Islet precursor cell (in vitro differentiated cells): ENCODE data around the gene RBBP4.
"Not testable (repeated sequence)": the region's sequence is repeated elsewhere in the genome, so short reads cannot be mapped to it uniquely, and the experiment has no call there.

Experiments used
- DNase-seq: peaks from one replicate; pipeline ENCODE4 v3.0.0-alpha.2; 2018

Gene RBBP4

DNA sequence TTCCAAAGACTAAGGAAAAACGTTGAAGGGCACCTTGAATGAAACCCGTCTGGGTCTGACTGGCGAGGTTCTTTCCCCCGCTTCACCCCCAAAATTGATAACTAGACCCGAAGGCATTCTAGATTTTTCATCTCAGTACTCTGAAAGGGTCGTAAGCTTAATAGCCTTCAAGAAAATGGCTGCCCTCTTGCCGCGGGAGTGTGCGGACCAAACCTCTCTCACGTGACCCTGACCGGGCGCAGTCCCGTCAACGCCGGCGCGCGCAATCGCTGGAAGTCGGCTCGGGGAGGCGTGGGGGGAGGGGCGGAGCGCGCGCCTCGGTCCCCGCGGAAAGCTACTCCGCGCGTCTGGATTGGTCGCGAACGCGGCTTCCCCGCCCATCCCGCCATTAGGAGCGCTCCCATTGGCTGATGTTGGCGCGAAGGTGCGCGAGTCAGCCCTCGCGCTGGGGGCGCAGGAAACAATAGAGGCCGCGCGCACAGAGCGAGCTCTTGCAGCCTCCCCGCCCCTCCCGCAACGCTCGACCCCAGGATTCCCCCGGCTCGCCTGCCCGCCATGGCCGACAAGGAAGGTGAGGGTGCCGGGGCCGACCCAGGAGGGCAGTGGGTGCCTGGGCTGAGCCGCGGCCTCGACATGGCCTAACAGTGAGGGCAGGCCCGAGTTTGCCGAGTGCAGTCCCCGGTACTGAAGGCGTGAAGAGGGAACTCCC is at the start of gene RBBP4:
Gene RBBP4, plus strand, starts transcription at position 457 of the 709 bp plus-strand sequence. Its CDS starts 99 bp downstream, at position 556.
- peak; percentile 98 for DNase-seq

DNA sequence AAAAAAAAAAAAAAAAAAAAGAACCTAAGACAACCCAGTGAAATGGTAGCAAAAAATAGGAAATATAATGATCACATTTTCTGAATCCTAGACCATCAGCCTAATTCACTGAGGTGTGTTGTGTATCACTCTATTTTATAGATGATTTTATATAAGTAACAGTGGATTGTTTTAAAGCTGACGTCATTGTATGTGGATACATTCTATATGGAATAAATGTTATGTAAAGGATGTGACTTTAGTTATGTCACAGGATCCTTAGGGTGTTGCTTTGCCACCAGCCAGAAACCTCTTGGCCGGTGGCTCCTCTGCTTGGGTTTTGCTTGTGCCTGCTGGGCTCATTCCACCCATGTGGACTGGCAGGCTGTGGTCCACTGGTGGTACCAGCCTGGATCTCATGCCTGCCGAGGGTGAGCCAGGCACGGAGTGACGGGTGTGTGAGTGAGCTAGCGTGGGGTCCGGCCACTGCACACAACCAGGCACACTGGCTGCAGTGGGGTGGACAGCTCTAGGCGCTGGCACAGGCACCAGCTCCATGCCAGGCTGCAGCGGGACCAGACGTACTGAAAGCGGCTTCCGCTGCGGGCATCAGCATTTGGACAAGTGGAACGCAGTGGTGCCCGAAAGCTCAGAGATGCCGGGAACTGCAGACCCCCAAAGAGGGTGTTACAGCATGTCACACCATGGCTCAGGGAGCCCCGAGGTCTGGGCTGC is 45.1 kb upstream of the RBBP4 start:
- no peak for DNase-seq

DNA sequence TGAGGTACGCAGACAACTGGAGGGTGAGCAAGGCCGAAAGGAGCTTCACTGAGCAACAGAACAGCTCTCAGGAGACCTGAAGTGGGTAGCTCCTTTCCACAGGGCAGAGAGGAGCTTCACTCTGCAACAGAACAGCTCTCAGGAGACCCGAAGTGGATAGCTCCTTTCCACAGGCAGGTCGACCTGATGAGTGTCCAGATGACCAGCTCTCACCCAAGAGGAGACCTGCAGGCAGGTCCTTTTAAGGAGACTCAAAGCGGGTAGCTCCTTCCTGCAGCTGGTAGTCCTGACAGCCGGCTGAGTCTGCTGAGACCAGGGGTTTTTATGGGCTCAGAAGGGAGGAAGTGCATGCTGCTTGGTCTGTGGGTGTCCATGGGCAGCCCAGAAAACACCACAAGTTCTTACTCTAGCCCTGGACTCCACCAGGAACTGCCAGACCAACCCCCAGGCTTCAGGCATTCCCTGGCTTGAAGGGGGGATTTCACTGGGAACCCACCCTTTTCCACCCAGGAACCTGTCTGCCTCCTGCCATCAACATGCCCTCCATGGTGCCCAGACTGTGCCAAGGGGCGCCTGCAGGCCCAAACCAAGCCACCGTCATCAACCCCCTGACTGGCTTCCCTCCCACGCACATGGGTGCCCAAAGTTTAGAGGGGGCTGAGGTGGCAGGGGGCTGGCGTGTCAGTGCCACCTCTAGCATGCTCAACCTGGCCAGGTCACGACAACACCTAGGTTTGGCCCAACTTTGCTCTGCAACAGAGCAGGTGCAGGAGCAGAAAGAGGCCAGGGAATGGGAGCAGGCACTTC is 44.2 kb upstream of the RBBP4 start:
- peak; percentile 52 for DNase-seq

DNA sequence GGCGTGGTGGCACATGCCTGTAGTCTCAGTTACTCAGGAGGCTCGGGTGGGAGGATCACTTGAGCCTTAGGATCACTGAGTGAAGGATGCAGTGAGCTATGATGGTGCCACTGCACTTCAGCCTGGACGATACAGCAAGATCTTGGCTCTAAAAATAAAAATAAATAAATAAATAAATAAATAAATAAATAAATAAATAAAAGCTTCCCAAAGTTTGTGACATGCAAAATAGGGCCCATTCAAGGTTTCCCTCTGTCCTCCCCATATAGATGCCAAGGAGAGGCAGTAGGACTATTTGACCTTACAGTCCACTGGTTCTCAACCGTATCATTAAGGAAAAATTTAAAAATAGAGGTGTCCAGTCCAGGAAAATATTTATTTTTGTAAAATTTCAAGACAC is 41.8 kb upstream of the RBBP4 start:
- no peak for DNase-seq

DNA sequence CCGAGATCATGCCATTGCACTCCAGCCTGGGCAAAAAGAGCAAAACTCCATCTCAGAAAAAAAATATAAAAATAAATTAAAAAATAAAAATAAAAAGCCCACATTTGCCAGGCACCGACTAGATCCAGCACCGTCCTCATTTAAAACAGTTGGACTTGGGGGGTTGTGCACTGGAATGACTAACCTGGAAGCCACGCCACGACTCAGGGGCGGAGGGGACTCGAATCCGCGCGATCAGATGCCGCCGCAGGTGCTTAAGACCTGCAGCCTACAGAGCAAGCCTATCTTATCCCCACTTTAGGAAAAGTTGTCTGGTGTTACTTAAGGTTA is 39.2 kb upstream of the RBBP4 start:
- no peak for DNase-seq

DNA sequence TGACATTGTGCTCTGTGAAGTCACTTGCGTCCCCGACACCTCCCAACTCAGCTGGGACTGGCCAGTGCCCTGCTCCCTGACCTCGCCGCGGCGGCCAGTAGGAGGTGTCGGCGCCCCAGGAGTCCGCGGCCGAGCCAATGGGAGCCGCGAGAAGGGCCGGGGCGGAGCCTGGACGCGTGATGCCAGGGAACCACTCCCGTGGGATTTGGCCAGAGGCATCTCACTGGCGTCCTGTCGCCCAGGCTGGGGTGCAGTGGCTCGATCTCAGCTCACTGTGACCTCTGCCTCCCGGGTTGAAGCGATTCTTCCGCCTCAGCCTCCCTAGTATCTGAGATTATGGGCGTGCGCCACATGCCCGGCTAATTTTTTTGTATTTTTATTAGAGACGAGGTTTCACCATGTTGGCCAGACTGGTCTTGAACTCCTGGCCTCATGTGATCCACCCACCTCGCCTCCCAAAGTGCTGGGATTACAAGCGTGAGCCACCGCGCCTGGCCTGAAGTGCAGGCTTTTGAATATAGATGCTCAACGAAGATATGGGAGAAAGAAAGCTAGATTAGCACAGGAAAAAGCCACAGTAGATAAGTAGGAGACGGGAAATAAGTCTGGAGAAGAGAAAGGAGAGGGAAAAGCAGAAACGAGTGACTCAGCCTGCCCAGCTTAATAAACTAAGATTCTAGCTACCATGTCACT is 38.7 kb upstream of the RBBP4 start:
- peak; percentile 91 for DNase-seq

DNA sequence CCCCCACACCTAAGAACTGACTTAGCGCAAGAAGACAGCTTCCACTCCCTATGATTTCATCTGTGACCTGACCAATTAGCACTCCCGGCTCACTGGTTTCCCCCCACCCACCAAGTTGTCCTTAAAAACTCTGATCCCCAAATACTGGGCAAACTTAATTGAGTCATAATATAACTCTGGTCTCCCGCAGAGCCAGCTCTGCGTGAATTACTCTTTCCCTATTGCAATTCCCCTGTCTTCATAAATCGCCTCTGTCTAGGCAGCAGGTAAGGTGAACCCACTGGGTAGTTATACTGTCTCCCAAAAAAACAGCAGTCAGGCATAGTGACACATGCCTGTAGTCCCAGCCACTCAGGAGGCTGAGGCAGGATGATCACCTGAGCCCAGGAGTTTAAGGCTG is 37.5 kb upstream of the RBBP4 start:
- DNase-seq, result no peak

DNA sequence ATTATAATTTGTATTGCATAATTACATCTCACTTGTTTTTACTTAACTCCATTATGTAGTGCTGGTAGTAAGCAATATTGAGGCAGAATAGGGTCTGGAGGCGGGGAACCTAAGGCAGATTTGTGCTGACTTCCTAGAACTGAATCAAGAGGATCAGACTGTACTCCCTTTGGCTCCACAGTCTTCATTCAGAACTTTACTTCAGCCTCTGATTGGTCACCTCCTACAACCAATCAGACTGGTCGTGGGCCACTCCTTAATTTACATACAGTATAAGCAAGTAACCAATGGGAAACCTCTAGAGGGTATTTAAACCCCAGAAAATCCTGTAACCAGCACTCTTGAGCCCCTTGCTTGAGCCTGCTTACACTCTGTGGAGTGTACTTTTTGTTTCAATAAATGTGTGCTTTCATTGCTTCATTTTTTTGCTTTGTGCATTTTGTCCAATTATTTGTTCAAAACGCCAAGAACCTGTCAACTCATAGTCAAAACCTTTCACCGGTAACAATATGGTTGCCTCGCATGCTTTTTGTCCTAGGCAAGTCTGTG is 32.3 kb upstream of the RBBP4 start:
- DNase-seq, result no peak

DNA sequence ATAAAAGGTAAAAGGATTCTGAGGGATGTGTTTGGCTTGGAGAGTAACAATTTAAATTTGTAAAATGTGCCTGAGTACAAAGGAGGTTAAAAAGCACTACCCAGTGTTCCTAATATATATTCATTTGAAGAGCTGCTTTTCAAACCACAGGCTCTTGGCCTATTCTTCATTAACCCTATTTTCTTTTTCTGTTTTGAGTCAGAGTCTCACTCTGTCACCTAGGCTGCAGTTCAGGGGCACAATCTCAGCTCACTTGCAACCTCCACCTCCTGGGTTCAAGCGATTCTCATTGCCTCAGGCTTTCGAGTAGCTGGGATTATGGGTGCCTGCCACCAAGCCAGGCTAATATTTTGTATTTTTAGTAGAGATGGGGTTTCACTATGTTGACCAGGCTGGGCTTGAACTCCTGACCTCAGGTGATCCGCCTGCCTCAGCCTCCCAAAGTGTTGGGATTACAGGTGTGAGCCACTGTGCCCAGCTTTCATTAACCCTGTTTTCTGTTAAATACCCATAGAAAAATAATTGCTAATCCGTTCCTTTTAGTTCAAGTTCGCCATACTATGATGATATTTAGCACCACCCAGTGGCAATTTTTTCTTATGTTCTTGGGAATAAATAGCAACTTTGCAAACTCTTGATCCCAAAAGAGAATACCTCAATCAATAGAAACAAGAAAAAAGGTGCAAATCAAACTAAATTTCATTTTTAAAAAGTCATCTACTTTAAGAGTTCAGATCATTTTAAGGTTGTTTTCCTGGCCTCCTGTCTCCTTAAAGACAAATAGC is 31.1 kb upstream of the RBBP4 start:
- DNase-seq, result no peak

DNA sequence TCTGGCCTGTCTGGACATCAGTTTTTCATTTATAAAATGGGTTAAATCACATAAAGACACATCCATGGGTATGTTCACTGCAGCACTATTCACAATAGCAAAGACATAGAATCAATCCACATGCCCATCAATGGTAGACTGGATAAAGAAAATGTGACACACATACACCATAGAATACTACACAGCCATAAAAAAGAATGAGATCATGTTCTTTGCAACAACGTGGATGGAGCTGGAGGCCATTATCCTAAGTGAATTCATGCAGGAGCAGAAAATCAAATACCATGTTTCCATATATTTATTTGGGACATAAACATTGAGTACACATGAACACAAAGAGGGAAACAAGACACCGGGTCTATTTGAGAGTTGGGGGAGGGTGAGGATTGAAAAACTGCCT is 28.8 kb upstream of the RBBP4 start:
- no peak for DNase-seq

DNA sequence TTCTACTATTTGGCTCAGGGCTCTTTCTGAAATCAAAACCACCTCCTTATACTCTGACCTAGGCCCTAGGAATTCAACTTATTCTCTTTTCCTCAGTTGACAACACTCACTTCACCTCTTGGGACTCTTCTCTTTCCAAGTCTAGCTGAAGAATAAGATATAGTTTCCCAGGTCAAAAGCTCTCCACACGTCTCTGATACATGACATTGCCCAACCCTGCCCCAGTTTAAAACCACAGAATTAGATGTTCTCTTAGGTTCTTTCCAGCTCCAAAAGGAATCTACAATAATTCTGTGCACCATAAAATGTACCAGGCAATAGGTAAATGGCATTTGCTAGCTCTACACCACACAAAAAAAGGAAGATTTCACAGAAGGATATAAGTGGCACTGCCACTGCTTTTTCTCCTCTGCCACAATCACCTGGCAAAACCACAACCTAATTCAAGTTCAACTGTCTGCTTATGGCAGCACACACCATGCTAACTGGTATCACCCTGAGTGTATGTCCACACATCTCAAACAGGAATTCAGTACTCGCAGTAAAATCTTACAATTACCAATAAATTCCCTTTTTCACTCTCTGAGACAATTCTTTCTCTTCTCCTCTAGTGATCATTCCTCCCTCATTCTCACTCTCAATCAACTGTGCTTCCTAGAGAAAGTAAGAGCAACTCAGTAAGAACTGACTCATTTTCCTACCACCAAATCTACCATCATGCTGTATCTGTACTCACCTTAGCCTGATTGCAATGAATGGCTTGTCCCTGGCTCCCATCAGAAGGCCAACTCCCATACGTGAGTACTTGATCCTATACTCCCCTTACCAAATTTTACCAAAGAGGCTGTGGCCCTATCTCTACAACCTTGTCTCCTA is 28.0 kb upstream of the RBBP4 start:
- no peak for DNase-seq

DNA sequence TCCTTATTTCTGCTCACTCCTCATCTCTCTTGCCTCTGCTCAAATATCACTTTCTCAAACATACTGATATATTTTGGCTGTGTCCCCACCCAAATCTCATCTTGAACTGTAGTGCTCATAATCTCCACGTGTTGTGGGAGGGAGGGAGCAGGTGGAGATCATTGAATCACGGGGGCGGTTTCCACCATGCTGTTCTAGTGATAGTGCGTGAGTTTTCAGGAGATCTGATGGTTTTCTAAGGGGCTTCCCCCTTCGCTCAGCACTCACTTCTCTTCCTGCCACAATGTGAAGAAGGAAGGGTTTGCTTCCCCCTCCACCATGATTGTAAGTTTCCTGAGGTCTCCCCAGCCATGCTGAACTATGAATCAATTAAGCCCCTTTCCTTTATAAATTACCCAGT is 27.2 kb upstream of the RBBP4 start:
- no peak for DNase-seq

DNA sequence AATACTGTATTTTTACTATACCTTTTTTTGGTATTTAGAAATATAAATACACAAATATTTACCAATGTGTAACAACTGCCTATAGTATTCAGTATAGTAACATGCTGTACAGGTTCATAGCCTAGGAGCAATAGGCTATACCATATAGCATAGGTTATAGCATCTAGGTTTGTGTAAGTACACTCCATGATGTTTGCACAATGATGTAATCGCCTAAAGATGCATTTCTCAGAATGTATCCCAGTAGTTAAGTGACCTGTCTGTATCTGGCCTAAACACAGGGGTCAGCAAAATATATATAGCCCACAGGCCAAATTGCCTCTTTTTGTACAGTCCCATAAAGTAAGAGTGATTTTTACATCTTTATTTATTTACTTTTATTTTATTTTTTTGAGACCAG is 24.8 kb upstream of the RBBP4 start:
- DNase-seq, result no peak

DNA sequence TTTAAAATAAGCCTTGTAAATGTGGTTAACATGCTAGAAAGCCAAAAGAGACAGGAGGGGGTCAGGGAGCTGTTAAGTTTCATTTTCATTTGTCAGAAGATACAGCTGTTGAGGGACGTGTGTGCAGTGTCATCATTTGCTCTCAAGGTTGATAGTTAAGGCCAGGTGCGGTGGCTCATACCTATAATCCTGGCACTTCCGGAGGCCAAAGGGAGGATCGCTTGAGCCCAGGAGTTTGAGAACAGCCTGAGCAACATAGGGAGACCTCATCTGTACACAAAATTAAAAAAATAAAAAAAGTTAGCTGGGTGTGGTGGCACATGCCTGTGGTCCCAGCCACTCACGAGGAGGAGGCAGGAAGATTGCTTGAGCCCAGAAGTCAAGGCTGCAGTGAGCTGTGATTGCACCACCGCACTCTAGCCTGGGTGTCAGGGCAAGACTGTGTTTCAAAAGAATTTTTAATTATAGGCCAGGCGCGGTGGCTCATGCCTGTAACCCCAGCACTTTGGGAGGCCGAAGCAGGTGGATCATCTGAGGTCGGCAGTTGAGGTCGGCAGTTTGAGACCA is 23.3 kb upstream of the RBBP4 start:
- no peak for DNase-seq

DNA sequence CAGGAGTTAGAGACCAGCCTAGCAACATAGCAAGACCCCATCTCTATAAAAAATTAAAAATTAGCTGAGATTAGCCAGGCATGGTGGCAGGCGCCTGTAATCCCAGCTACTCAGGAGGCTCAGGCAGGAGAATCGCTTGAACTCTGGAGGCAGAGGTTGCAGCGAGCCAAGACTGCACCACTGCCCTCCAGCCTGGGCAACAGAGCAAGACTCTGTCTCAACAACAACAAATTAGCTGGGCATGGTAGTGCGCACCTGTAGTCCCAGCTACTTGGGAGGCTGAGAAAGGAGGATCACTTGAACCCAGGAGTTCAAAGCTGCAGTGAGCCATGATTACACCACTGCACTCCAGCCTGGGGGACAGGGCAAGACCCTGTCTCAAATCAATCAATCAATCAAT is 20.8 kb upstream of the RBBP4 start:
- DNase-seq, result not testable (repeated sequence)

DNA sequence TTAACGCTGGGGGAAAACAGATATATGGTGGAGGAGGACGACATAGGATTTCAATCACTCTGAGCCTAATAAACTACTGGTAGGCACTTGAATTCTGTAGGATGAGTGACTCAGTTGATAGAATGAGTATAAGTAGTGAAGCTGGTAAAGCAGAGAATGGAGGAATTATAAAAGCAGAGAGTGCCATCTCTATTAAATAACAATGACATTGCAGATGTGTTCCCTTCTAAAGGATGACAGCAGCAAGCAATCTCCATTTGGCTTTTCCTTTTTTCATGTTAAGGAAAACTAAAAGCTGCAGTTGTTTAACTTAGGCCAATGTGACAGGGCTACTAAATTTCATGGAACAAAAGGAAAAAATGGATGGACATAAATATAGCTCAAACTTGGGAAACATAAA is 18.2 kb upstream of the RBBP4 start:
- no peak for DNase-seq

DNA sequence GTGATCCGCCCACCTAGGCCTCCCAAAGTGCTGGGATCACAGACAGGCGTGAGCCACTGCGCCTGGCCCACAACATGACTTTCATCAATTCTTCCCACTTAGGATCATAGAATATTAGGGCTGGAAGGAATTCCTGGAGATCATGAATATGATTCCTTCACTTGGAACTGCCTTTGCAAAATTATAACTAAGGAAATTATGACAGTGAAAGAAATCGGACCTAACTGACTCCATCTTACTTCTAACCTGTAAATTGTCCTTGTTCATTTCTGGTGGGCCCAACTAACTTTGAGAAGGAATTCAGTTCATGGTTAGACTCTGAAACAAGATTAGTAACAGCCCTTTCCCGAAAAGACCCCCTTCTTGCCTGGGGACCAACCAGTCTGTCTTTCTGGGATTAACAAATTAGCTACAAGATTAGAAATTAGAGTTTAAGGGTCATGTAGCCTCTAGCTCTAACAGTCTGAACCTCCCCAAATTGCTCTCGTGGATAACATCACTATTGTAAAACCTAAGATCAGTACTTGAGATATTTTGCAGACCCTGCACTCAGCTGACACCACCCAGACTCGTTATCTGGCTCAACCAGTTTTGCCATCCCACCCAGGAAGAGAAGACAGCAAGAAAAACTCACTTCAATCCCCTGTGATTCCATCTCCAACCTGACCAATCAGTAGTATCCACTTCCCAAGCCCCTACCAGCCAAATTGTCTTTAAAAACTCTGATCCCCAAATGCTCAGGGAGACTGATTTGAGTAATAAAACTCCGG is 15.3 kb upstream of the RBBP4 start:
- peak; percentile 73 for DNase-seq

DNA sequence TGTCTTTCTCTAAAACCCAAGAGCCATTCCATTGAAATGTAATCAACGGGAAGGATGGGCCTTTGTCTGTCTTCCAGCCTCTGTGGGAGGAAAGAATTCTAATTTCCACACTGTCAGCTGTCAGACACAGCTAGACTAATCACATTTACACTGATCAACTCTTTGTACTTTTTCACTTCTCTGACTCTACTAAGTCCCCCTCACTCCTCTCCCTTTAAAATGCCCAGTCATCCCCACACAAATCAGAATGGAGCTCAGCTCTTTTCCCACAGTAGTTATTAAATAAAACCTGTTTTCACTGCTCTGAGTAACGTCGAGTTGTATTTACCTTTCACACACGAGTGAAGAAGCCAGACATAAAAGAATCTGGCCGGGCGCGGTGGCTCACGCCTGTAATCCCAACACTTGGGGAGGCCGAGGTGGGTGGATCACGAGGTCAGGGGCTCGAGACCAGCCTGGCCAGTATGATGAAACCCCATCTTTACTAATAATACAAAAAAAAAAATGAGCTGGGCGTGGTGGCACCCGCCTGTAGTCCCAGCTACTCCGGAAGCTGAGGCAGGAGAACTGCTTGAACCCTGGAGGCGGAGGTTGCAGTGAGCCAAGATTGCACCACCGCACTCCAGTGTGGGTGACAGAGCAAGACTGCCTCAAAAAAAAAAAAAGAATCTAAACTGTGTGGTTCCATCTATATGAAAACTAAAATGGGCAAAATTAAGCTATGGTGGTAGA is 13.9 kb upstream of the RBBP4 start:
- no peak for DNase-seq

DNA sequence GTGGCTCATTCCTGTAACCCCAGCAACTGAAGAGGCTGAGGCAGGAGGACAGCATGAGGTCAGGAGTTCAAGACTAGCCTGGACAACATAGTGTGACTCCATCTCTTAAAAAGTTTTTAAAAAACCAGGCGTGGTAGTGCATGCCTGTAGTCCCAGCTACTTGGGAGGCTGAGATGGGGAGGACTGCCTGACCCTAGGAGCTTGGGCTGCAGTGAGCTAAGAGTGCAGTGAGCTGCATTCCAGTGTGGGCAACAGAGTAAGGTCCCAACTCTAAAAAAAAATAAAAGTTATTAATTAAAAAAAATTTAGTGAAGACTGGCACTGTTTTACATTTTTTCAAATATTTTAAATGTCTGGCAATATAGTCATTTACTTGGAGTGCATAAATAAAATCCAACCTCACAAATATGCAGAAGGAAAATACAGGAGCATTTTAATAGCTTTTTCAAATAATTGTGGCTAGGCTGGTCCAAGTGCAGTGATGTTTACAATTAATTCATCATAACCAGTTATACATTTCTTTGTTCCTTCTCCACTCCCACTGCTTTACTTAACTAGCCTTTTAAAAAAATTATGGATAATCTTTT is 11.4 kb upstream of the RBBP4 start:
- DNase-seq, result no peak
